ENCODE data around the gene NR2F2. TPM values are rescaled to one million over a fixed set of nuclear protein-coding genes. Genes with fewer than 3 reads are reported as not detected.

Gene NR2F2
- total RNA-seq, 1 donor from 2014 or later: 12.8 TPM

GRCh38 chr15:96342406-96343112, 12.1 kb downstream of the NR2F2 start:
- DNase-seq: no peak
- Histone ChIP-seq H3K4me3 (peak overlapping the region; percentile 88), H3K4me1 (peaks cover 89% of the 10 kb centered on the region), H3K9me3 (replicated peaks) (no peaks in the 10 kb centered on the region), H3K27ac (replicated peaks) (peak overlapping the region; percentile 96), H3K27me3 (ENCODE audit: low read depth) (peaks cover 50% of the 10 kb centered on the region), H3K36me3 (no peaks in the 10 kb centered on the region)
- intact Hi-C loops (cut with micrococcal nuclease): loop anchor here (10.0 kb wide), 1 partner anchor 1078 kb away; no protein-coding TSS in a partner anchor
- no peak for TF ChIP-seq CTCF (IDR thresholded peaks at IDR 0.05; ENCODE audit: borderline replicate concordance)

GRCh38 chr15:96343113-96344059, 12.9 kb downstream of the NR2F2 start:
- Histone ChIP-seq H3K27me3 (ENCODE audit: low read depth) (peaks cover 58% of the 10 kb centered on the region), H3K4me1 (peaks cover 83% of the 10 kb centered on the region), H3K36me3 (no peaks in the 10 kb centered on the region), H3K27ac (replicated peaks) (peak overlapping the region; percentile 96), H3K9me3 (replicated peaks) (no peaks in the 10 kb centered on the region), H3K4me3 (peak overlapping the region; percentile 88)
- no peak for TF ChIP-seq CTCF (IDR thresholded peaks at IDR 0.05; ENCODE audit: borderline replicate concordance)
- intact Hi-C loops (cut with micrococcal nuclease): loop anchor here (10.0 kb wide), 1 partner anchor 1079 kb away; no protein-coding TSS in a partner anchor
- no peak for DNase-seq

- DNase-seq: no peak
- H3K36me3 ChIP-seq: no peaks in the 10 kb centered on the region
- peaks cover 66% of the 10 kb centered on the region for H3K27me3 ChIP-seq (ENCODE audit: low read depth)
- H3K9me3 ChIP-seq (replicated peaks): no peaks in the 10 kb centered on the region
- H3K4me1 ChIP-seq: peaks cover 76% of the 10 kb centered on the region
- intact Hi-C loops (cut with micrococcal nuclease): loop anchor here (10.0 kb wide), 1 partner anchor 1079 kb away; no protein-coding TSS in a partner anchor
- peak overlapping the region; percentile 96 for H3K27ac ChIP-seq (replicated peaks)
- TF ChIP-seq CTCF (IDR thresholded peaks at IDR 0.05; ENCODE audit: borderline replicate concordance): no peak
- H3K4me3 ChIP-seq: peak overlapping the region; percentile 88
Observed at GRCh38 chr15:96344060-96344705, 13.7 kb downstream of the NR2F2 start.

GRCh38 chr15:96344706-96345559, 14.4 kb downstream of the NR2F2 start:
- no peaks in the 10 kb centered on the region for H3K9me3 ChIP-seq (replicated peaks)

More at GRCh38 chr15:96344706-96345559, 14.4 kb downstream of the NR2F2 start:
- Histone ChIP-seq H3K27me3 (ENCODE audit: low read depth) (peaks cover 74% of the 10 kb centered on the region), H3K4me1 (peaks cover 77% of the 10 kb centered on the region), H3K27ac (replicated peaks) (peak overlapping the region; percentile 96), H3K4me3 (peak overlapping the region; percentile 88), H3K36me3 (no peaks in the 10 kb centered on the region)
- TF ChIP-seq CTCF (IDR thresholded peaks at IDR 0.05; ENCODE audit: borderline replicate concordance): no peak
- no peak for DNase-seq
- intact Hi-C loops (cut with micrococcal nuclease): loop anchor here (10.0 kb wide), 1 partner anchor 1080 kb away; no protein-coding TSS in a partner anchor

Measured in left ventricle myocardium inferior (tissue), 1 donor.